ENCODE measurements around the gene EPS15. TPM values are rescaled to one million over a fixed set of nuclear protein-coding genes. Genes with fewer than 3 reads are reported as not detected.

Gene EPS15
- total and polyA plus RNA-seq, 9 of the 15 experiments (the other 6 are each of a cell fraction or from before 2014, with no cell fraction given): 23.1 to 69.0 (median 41.7) TPM

DNA sequence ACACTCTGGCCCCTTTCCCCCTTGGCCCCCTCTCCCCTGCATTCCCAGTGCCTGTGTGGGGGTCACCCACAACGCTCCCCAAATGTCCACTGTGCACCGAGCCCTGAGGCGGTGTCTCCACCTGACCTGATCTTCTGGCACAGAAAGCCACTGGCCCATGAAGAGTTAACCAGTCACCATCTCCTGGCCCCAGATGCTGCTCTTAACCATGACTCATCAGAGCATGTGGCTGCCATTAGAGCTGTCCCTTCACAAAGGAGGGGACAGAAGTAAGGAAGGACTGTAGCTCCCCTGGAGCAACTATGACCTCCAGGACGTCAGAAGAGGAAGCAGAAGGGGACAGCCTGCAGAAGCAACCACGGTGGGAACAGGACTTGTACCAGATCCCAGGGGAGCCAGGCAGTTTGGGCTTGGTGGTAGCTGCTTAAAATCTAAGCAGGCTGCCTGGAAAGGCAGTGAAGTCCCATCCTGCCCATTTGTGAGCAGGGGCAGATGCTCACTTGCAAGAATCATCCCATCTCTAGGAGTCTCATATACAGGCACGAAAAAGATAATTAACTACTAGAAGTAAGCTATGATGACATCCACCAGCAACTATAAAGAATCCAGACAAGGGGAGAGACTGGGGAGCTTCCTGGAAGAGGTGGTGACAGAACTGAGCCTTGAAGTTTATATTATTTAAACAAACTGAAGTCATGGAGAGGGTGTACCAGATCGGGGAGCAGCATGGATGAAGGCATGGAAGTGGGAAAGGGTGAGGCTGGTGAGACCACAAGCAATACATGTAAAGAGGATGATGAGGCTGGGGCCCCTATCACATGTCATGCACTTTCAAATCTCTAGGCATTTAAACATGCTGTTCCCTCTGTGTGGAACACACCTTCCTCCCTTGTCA is 187.6 kb downstream of the EPS15 start (continued):
- TF ChIP-seq ARNT (IDR thresholded peaks at IDR 0.05) (peak in 1 of 2 experiments; percentile 80; a peak in 2 of 4 replicates), PHF21A (IDR thresholded peaks at IDR 0.05; ENCODE audit: borderline replicate concordance, low read depth) (peak; percentile 65; the same call in 1 of the 2 replicates), ZNF584 (CRISPR knock-in tag; IDR thresholded peaks at IDR 0.05; ENCODE audit: low read depth) (peak; percentile 78; the same call in 1 of the 2 replicates), MAZ (CRISPR knock-in tag; conservative IDR thresholded peaks at IDR 0.05 in 1 of 2, IDR thresholded peaks at IDR 0.05 in 1 of 2) (peak; percentile 56 to 80; a peak in 3 of 4 replicates), CHD4 (IDR thresholded peaks at IDR 0.05; ENCODE audit: insufficient read depth, insufficient replicate concordance, low read depth, low read length, poor library complexity, severe bottlenecking) (peak; percentile 2), MYC (IDR thresholded peaks at IDR 0.05; ENCODE audit: low read depth, low read length) (peak; percentile 89), MYC (CRISPR knock-in tag; IDR thresholded peaks at IDR 0.05; ENCODE audit: borderline replicate concordance, low read depth) (peak; percentile 79; the same call in 1 of the 2 replicates), ZNF445 (CRISPR knock-in tag; IDR thresholded peaks at IDR 0.05; ENCODE audit: low read depth) (no peak), ZNF76 (CRISPR knock-in tag; IDR thresholded peaks at IDR 0.05; ENCODE audit: borderline replicate concordance) (no peak), NRF1 (conservative IDR thresholded peaks at IDR 0.05 in 1 of 2, IDR thresholded peaks at IDR 0.05 in 1 of 2) (peak; percentile 53 to 61), ZNF766 (CRISPR knock-in tag; conservative IDR thresholded peaks at IDR 0.05) (0 out of 2 replicates have a peak, but pooled peaks have one; percentile 80), HNRNPUL1 (IDR thresholded peaks at IDR 0.05; ENCODE audit: low read length) (no peak), SREBF1 (IDR thresholded peaks at IDR 0.05; ENCODE audit: borderline replicate concordance, low read depth, low read length) (0 out of 2 replicates have a peak, but pooled peaks have one; percentile 58), FOXJ2 (tag; IDR thresholded peaks at IDR 0.05) (no peak), MAFK (IDR thresholded peaks at IDR 0.05; ENCODE audit: low read length) (peak; percentile 75), ZNF24 (IDR thresholded peaks at IDR 0.05) (peak; percentile 70; the same call in 1 of the 2 replicates), TBP (optimal IDR thresholded peaks at IDR 0.05; ENCODE audit: low read depth, low read length) (peak; percentile 77), MTA1 (IDR thresholded peaks at IDR 0.05; ENCODE audit: borderline replicate concordance) (peak; percentile 78; the same call in 1 of the 2 replicates), RCOR1 (IDR thresholded peaks at IDR 0.05; ENCODE audit: borderline replicate concordance in 1 of 2, low read depth in 2 of 2, low read length in 2 of 2) (peak in 1 of 2 experiments; percentile 91; a peak in 1 of 4 replicates), MBD2 (IDR thresholded peaks at IDR 0.05; ENCODE audit: borderline replicate concordance, low read depth) (peak; percentile 52)
- TF ChIP-seq, protein P1, sequence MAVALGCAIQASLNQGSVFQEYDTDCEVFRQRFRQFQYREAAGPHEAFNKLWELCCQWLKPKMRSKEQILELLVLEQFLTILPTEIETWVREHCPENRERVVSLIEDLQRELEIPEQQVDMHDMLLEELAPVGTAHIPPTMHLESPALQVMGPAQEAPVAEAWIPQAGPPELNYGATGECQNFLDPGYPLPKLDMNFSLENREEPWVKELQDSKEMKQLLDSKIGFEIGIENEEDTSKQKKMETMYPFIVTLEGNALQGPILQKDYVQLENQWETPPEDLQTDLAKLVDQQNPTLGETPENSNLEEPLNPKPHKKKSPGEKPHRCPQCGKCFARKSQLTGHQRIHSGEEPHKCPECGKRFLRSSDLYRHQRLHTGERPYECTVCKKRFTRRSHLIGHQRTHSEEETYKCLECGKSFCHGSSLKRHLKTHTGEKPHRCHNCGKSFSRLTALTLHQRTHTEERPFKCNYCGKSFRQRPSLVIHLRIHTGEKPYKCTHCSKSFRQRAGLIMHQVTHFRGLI (CRISPR knock-in tag; IDR thresholded peaks at IDR 0.05): no peak
- TF ChIP-seq, protein P2, sequence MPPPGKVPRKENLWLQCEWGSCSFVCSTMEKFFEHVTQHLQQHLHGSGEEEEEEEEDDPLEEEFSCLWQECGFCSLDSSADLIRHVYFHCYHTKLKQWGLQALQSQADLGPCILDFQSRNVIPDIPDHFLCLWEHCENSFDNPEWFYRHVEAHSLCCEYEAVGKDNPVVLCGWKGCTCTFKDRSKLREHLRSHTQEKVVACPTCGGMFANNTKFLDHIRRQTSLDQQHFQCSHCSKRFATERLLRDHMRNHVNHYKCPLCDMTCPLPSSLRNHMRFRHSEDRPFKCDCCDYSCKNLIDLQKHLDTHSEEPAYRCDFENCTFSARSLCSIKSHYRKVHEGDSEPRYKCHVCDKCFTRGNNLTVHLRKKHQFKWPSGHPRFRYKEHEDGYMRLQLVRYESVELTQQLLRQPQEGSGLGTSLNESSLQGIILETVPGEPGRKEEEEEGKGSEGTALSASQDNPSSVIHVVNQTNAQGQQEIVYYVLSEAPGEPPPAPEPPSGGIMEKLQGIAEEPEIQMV (tag; conservative IDR thresholded peaks at IDR 0.05; ENCODE audit: low read depth): peak; percentile 62; the same call in 1 of the 2 replicates
- TF ChIP-seq, protein P3, sequence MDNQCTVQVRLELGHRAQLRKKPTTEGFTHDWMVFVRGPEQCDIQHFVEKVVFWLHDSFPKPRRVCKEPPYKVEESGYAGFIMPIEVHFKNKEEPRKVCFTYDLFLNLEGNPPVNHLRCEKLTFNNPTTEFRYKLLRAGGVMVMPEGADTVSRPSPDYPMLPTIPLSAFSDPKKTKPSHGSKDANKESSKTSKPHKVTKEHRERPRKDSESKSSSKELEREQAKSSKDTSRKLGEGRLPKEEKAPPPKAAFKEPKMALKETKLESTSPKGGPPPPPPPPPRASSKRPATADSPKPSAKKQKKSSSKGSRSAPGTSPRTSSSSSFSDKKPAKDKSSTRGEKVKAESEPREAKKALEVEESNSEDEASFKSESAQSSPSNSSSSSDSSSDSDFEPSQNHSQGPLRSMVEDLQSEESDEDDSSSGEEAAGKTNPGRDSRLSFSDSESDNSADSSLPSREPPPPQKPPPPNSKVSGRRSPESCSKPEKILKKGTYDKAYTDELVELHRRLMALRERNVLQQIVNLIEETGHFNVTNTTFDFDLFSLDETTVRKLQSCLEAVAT (IDR thresholded peaks at IDR 0.05): peak in 1 of 2 experiments; percentile 70; a peak in 1 of 4 replicates

All from K562 (cell line).